Body of pancreas (tissue), 4 donors: ENCODE results near the gene ST3GAL5.

Experiments used
- CTCF ChIP-seq, 7 experiments: fragments of 450-650 bp in 4 of 7; fragments of 200-600 bp in 3 of 7; sonication (generic) in 3 of 7; IDR thresholded peaks; one replicate each; pipeline ENCODE4 v1.5.1; 2016 to 2019; ENCODE audit warnings: antibody characterized with exemption in 7 of 7
- POLR2A ChIP-seq, 3 donors: fragments of 450-650 bp; IDR thresholded peaks; one replicate each; pipeline ENCODE4 v1.6.1; 2016; ENCODE audit warnings: antibody characterized with exemption in 3 of 3, mild to moderate bottlenecking in 2 of 3

- TF ChIP-seq CTCF (IDR thresholded peaks at IDR 0.05) = no peak
- TF ChIP-seq POLR2A (IDR thresholded peaks at IDR 0.05) = no peak
Observed at GRCh38 chr2:85802354-85803103, 86.3 kb downstream of the ST3GAL5 start.
